Fibroblast of skin of right biceps (primary cell): ENCODE results near the gene BBS1.
A peak's percentile ranks its signal among the peaks of the same experiment; 100 is the strongest.
"Not testable (repeated sequence)": the region's sequence is repeated elsewhere in the genome, so short reads cannot be mapped to it uniquely, and the experiment has no call there.

Experiments used
- DNase-seq: peaks from one replicate; pipeline ENCODE4 v3.0.0-alpha.2; 2013

Gene BBS1

GRCh38 chr11:66510271-66510989, at the start of gene BBS1:
Gene BBS1, plus strand, starts transcription at chr11:66510635. Its CDS starts 25 bp downstream, at chr11:66510660.
- DNase-seq, result peak; percentile 79

GRCh38 chr11:66462010-66462409, 48.4 kb upstream of the BBS1 start:
- no peak for DNase-seq

- no peak for DNase-seq
Measured at GRCh38 chr11:66462911-66463310, 47.5 kb upstream of the BBS1 start.

GRCh38 chr11:66464116-66464515, 46.3 kb upstream of the BBS1 start:
- not testable (repeated sequence) for DNase-seq

- DNase-seq, result no peak
Measured at GRCh38 chr11:66464916-66465315, 45.5 kb upstream of the BBS1 start.

- DNase-seq, result no peak
Measured at GRCh38 chr11:66465373-66466224, 44.8 kb upstream of the BBS1 start.

- peak; percentile 89 for DNase-seq
Measured at GRCh38 chr11:66466225-66467033, 44.0 kb upstream of the BBS1 start, which contains the start of gene PELI3. Gene PELI3, plus strand, starts transcription at chr11:66466905. Its CDS starts 1,224 bp downstream, at chr11:66468129.

- peak; percentile 30 for DNase-seq
Measured at GRCh38 chr11:66467034-66467659, 43.3 kb upstream of the BBS1 start.

- DNase-seq, result no peak
Measured at GRCh38 chr11:66467756-66468155, 42.7 kb upstream of the BBS1 start.

GRCh38 chr11:66468691-66469090, 41.7 kb upstream of the BBS1 start:
- no peak for DNase-seq

GRCh38 chr11:66469441-66469840, 41.0 kb upstream of the BBS1 start:
- no peak for DNase-seq

- DNase-seq, result no peak
Measured at GRCh38 chr11:66470015-66470414, 40.4 kb upstream of the BBS1 start.

GRCh38 chr11:66471142-66471541, 39.3 kb upstream of the BBS1 start:
- DNase-seq, result no peak

- no peak for DNase-seq
Measured at GRCh38 chr11:66472054-66472453, 38.4 kb upstream of the BBS1 start.

GRCh38 chr11:66473167-66473566, 37.3 kb upstream of the BBS1 start:
- DNase-seq, result no peak

- no peak for DNase-seq
Measured at GRCh38 chr11:66473608-66474515, 36.6 kb upstream of the BBS1 start.

- no peak for DNase-seq
Measured at GRCh38 chr11:66475349-66476172, 34.9 kb upstream of the BBS1 start.

- DNase-seq, result no peak
Measured at GRCh38 chr11:66476173-66476840, 34.1 kb upstream of the BBS1 start.

GRCh38 chr11:66476841-66477251, 33.6 kb upstream of the BBS1 start:
- DNase-seq, result no peak
